Uterus (tissue), 4 donors: ENCODE data around the gene LGI1. TPM values are rescaled to one million over a fixed set of nuclear protein-coding genes. Genes with fewer than 3 reads are reported as not detected.

Experiments
- DNase-seq, 2 donors: peaks; one replicate each; pipeline ENCODE4 v3.0.0-alpha.2; 2019 to 2020
- H3K27ac ChIP-seq, 2 donors: fragments of 200-600 bp; sonication (generic); 1 replicate in 1 of 2; 2 replicates in 1 of 2; pipeline ENCODE4 v1.5.1; 2016 to 2018
- H3K27me3 ChIP-seq, 2 donors: fragments of 200-600 bp; sonication (generic); one replicate each; pipeline ENCODE4 v1.5.1; 2018 to 2019; ENCODE audit warnings: control low read depth in 1 of 2
- H3K36me3 ChIP-seq, 2 donors: fragments of 200-600 bp; sonication (generic); one replicate each; pipeline ENCODE4 v1.5.1; 2019; ENCODE audit warnings: control low read depth in 1 of 2
- H3K4me1 ChIP-seq, 2 donors: fragments of 200-600 bp; sonication (generic); one replicate each; pipeline ENCODE4 v1.5.1; 2018 to 2019; ENCODE audit warnings: control low read depth in 1 of 2
- H3K4me3 ChIP-seq, 2 donors: fragments of 200-600 bp; sonication (generic); 1 replicate in 1 of 2; 2 replicates in 1 of 2; pipeline ENCODE4 v1.5.1; 2018 to 2019; ENCODE audit warnings: mild to moderate bottlenecking in 1 of 2
- H3K9me3 ChIP-seq, 2 donors: fragments of 200-600 bp; sonication (generic); one replicate each; pipeline ENCODE4 v1.5.1; 2019; ENCODE audit warnings: control low read depth in 1 of 2
- CTCF ChIP-seq, 4 experiments: fragments of 200-600 bp in 2 of 4; fragments of 450-650 bp in 2 of 4; sonication (generic) in 2 of 4; IDR thresholded peaks; one replicate each; pipeline ENCODE4 v1.5.1; 2016 to 2019; ENCODE audit warnings: antibody characterized with exemption in 4 of 4, mild to moderate bottlenecking in 2 of 4, moderate library complexity in 1 of 4
- POLR2A ChIP-seq, 2 donors: fragments of 450-650 bp; IDR thresholded peaks; one replicate each; pipeline ENCODE4 v1.6.1; 2016; ENCODE audit warnings: antibody characterized with exemption in 2 of 2, mild to moderate bottlenecking in 1 of 2, moderate library complexity in 1 of 2
- intact Hi-C: fragments of 100-400 bp; cut with DNase I; formaldehyde crosslinking; loops from one replicate; pipeline ENCODE4 v1.15.1; 2023; ENCODE audit warnings: low total_unique reads
- total RNA-seq, 4 donors: library from RNA; depleted of rRNA in 3 of 4; stranded (reverse); fragments of >200 nt in 3 of 4; gene quantifications; one replicate each; pipeline versions ENCODE4 v1.1.0 to v1.2.4, GENCODE V29; 2014 to 2023
- donor health status: DM: yes; HTN: yes; CAD: no.

The LGI1 gene
- total RNA-seq, 4 donors from 2014 or later, result 1.4 TPM; not detected in 3

- no peak overlapping the region for H3K4me3 ChIP-seq
- H3K27me3 ChIP-seq, result no peaks in the 10 kb centered on the region
- no peaks in the 10 kb centered on the region for H3K9me3 ChIP-seq
- no peak for TF ChIP-seq CTCF (IDR thresholded peaks at IDR 0.05)
- no peak for TF ChIP-seq POLR2A (IDR thresholded peaks at IDR 0.05)
- no peak for DNase-seq
- no peaks in the 10 kb centered on the region for H3K4me1 ChIP-seq
- no peaks in the 10 kb centered on the region for H3K36me3 ChIP-seq
- intact Hi-C loops, result no loop called here
- H3K27ac ChIP-seq, result no peak overlapping the region
These were observed 41.0 kb upstream of the LGI1 start for GRCh38 chr10:93716766-93717165.

- Histone ChIP-seq H3K4me3 (no peak overlapping the region), H3K27ac (no peak overlapping the region), H3K4me1 (no peaks in the 10 kb centered on the region), H3K9me3 (no peaks in the 10 kb centered on the region), H3K27me3 (no peaks in the 10 kb centered on the region), H3K36me3 (no peaks in the 10 kb centered on the region)
- TF ChIP-seq CTCF (IDR thresholded peaks at IDR 0.05), result no peak
- no peak for TF ChIP-seq POLR2A (IDR thresholded peaks at IDR 0.05)
- intact Hi-C loops, result no loop called here
- no peak for DNase-seq
These were observed 38.6 kb upstream of the LGI1 start for GRCh38 chr10:93718937-93719725.

DNA sequence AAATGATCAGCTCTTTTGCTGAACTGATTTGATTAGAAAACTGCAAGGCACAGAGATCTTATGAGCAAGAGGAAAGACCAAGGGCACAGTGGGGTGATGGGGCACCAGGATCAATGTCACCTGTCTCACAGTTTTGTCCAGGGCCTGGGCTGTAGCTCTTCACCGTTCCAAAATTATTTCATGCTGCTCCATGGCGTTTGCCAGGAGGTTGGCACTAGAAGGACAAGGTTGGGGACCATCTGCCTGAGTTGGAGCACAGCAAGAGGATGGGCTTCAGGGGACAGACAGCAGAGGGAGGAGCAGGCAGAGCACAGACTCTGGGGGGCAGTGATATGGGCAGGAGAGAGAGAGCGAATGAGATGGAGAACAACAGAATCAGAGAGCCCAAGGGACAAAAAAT lies 37.8 kb upstream of the LGI1 start:
- Histone ChIP-seq H3K9me3 (no peaks in the 10 kb centered on the region), H3K36me3 (no peaks in the 10 kb centered on the region), H3K4me3 (no peak overlapping the region), H3K27ac (no peak overlapping the region), H3K4me1 (no peaks in the 10 kb centered on the region), H3K27me3 (no peaks in the 10 kb centered on the region)
- TF ChIP-seq CTCF (IDR thresholded peaks at IDR 0.05), result no peak
- no peak for TF ChIP-seq POLR2A (IDR thresholded peaks at IDR 0.05)
- no peak for DNase-seq
- intact Hi-C loops, result no loop called here

- intact Hi-C loops, result no loop called here
These were observed 35.2 kb upstream of the LGI1 start for GRCh38 chr10:93722550-93722949.

More at GRCh38 chr10:93722550-93722949, 35.2 kb upstream of the LGI1 start:
- H3K27ac ChIP-seq, result no peak overlapping the region
- TF ChIP-seq POLR2A (IDR thresholded peaks at IDR 0.05) (no peak), CTCF (IDR thresholded peaks at IDR 0.05) (no peak)
- H3K27me3 ChIP-seq, result no peaks in the 10 kb centered on the region
- no peaks in the 10 kb centered on the region for H3K4me1 ChIP-seq
- no peak for DNase-seq
- no peaks in the 10 kb centered on the region for H3K9me3 ChIP-seq
- no peaks in the 10 kb centered on the region for H3K36me3 ChIP-seq
- H3K4me3 ChIP-seq, result no peak overlapping the region
